ENCODE results near the gene MDFI.

The MDFI gene

GRCh38 chr6:41688256-41688965 lies 50.1 kb downstream of the MDFI start:
- Histone ChIP-seq H3K4me3 (ENCODE audit: low read depth, low read length) (no peak overlapping the region), H3K9ac (ENCODE audit: low read depth, low read length) (no peak overlapping the region), H3K36me3 (ENCODE audit: control insufficient read depth, insufficient read depth, low read length) (no peaks in the 10 kb centered on the region), H3K9me3 (ENCODE audit: control insufficient read depth, insufficient read depth, low read length) (no peaks in the 10 kb centered on the region), H3K27me3 (ENCODE audit: control insufficient read depth, insufficient read depth, low read length) (no peaks in the 10 kb centered on the region), H3K4me1 (ENCODE audit: control insufficient read depth, insufficient read depth, low read length) (peaks cover 10% of the 10 kb centered on the region)

GRCh38 chr6:41689171-41690008 lies 51.1 kb downstream of the MDFI start:
- no peaks in the 10 kb centered on the region for H3K27me3 ChIP-seq (ENCODE audit: control insufficient read depth, insufficient read depth, low read length)
- no peaks in the 10 kb centered on the region for H3K36me3 ChIP-seq (ENCODE audit: control insufficient read depth, insufficient read depth, low read length)
- H3K4me1 ChIP-seq (ENCODE audit: control insufficient read depth, insufficient read depth, low read length), result peaks cover 10% of the 10 kb centered on the region
- no peak overlapping the region for H3K9ac ChIP-seq (ENCODE audit: low read depth, low read length)
- no peaks in the 10 kb centered on the region for H3K9me3 ChIP-seq (ENCODE audit: control insufficient read depth, insufficient read depth, low read length)
- no peak overlapping the region for H3K4me3 ChIP-seq (ENCODE audit: low read depth, low read length)

- Histone ChIP-seq H3K4me3 (ENCODE audit: low read depth, low read length) (no peak overlapping the region), H3K4me1 (ENCODE audit: control insufficient read depth, insufficient read depth, low read length) (peaks cover 10% of the 10 kb centered on the region), H3K36me3 (ENCODE audit: control insufficient read depth, insufficient read depth, low read length) (no peaks in the 10 kb centered on the region), H3K9ac (ENCODE audit: low read depth, low read length) (no peak overlapping the region), H3K9me3 (ENCODE audit: control insufficient read depth, insufficient read depth, low read length) (no peaks in the 10 kb centered on the region), H3K27me3 (ENCODE audit: control insufficient read depth, insufficient read depth, low read length) (no peaks in the 10 kb centered on the region)
Observed at GRCh38 chr6:41690541-41691330, 52.5 kb downstream of the MDFI start.

- Histone ChIP-seq H3K36me3 (ENCODE audit: control insufficient read depth, insufficient read depth, low read length) (no peaks in the 10 kb centered on the region), H3K9ac (ENCODE audit: low read depth, low read length) (no peak overlapping the region), H3K4me3 (ENCODE audit: low read depth, low read length) (no peak overlapping the region), H3K4me1 (ENCODE audit: control insufficient read depth, insufficient read depth, low read length) (peaks cover 10% of the 10 kb centered on the region), H3K9me3 (ENCODE audit: control insufficient read depth, insufficient read depth, low read length) (no peaks in the 10 kb centered on the region), H3K27me3 (ENCODE audit: control insufficient read depth, insufficient read depth, low read length) (no peaks in the 10 kb centered on the region)
Observed at GRCh38 chr6:41691426-41692079, 53.3 kb downstream of the MDFI start.

DNA sequence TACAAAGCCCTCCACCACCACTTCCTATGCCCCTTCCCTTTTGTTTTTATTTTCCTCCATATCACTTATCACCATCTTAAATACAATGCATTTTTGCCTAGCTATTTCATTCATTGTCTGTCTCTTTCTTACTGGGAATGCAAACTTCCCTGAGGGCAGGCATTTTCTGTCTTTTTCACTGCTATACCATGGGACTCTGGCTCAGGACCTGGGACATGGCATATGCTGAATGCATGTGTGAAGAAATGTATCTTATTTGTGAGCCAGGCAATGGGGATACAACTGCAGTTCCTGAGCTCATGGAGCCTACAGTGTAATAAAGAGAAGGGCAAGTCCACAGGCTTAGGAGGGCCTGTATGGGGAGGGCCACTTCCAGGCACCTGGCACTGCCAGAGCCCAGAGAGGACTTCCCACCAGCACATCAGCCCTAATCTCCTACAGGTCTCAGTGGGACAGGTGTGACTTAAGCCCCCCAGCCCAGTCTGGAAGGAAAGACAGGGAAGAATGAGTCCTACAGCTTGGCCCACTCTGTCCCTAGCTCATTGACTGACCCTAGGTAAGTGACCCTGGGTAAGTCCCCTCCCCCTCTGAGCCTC lies 53.9 kb downstream of the MDFI start:
- Histone ChIP-seq H3K9ac (ENCODE audit: low read depth, low read length) (no peak overlapping the region), H3K36me3 (ENCODE audit: control insufficient read depth, insufficient read depth, low read length) (no peaks in the 10 kb centered on the region)

DNA sequence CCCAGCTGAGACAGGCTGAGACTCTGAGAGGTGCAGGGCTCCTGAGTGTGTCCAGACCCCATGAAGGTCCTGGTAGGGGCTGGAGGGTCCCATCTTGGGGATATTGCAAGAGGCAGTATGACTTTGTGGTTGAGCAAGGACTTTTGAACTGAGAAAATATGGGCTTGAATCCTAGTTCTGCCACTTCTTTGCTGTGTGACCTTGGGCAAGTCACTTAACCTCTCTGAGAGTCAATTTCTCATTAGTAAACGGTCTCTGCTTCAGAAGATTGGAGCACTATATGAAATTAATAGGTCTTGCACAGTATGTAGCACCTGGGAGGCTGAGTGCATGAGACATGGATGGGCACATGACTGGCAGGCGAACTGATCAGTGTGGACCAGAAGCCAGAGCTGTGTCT lies 54.5 kb downstream of the MDFI start:
- H3K9me3 ChIP-seq (ENCODE audit: control insufficient read depth, insufficient read depth, low read length), result no peaks in the 10 kb centered on the region
- H3K36me3 ChIP-seq (ENCODE audit: control insufficient read depth, insufficient read depth, low read length), result no peaks in the 10 kb centered on the region

More for the DNA sequence above, 53.9 kb downstream of the MDFI start:
- Histone ChIP-seq H3K27me3 (ENCODE audit: control insufficient read depth, insufficient read depth, low read length) (no peaks in the 10 kb centered on the region), H3K4me3 (ENCODE audit: low read depth, low read length) (no peak overlapping the region), H3K9me3 (ENCODE audit: control insufficient read depth, insufficient read depth, low read length) (no peaks in the 10 kb centered on the region), H3K4me1 (ENCODE audit: control insufficient read depth, insufficient read depth, low read length) (peaks cover 8% of the 10 kb centered on the region)

DNA sequence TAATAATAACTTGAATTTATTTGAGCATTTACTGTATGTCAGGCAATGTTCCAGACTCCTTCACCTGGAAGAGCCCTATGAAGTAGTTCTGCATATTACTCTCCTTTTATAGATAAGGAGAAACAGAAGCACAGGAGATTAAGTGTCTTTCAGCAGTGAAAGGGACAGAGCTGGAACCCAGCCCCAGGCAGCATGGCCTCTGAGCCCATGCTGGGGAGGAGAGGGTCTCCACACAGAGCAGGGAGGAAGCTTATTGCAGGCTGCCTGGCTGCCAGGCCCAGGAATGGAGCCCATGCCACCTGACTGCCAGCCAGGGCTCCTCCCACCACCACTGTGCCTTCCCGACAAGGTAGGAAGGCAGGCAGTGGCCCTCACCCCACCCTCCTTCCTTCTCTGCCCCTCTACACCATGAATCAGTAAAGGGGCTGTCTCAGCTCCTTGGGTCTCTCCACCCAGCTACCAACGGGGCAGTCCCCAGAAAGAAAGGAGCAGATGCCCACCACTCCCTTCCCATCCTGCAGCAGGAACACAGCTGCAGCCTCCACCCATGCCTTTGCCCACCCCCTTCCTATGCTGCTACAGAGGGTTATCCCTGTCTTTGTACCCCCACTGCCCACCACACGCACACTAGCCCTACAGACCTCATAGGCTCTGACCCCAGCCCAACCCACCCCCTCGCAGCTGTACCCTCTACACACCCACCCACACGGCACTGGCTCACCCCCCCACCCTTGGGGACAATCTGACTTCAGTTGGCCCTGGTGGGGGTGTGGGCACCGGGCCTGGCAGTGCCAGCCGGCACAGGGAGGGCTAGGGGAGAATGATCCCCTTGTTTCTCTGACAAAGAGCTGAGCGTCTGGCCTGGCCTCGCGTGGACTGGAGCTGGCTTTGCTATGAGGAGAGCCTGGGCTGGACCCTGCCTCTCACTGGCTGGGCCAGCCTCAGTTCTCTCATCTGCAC lies 55.3 kb downstream of the MDFI start:
- Histone ChIP-seq H3K36me3 (ENCODE audit: control insufficient read depth, insufficient read depth, low read length) (no peaks in the 10 kb centered on the region), H3K9me3 (ENCODE audit: control insufficient read depth, insufficient read depth, low read length) (no peaks in the 10 kb centered on the region), H3K27me3 (ENCODE audit: control insufficient read depth, insufficient read depth, low read length) (no peaks in the 10 kb centered on the region), H3K4me3 (ENCODE audit: low read depth, low read length) (no peak overlapping the region), H3K4me1 (ENCODE audit: control insufficient read depth, insufficient read depth, low read length) (peaks cover under 1% of the 10 kb centered on the region), H3K9ac (ENCODE audit: low read depth, low read length) (no peak overlapping the region)

More for the DNA sequence above, 54.5 kb downstream of the MDFI start:
- Histone ChIP-seq H3K9ac (ENCODE audit: low read depth, low read length) (no peak overlapping the region), H3K4me1 (ENCODE audit: control insufficient read depth, insufficient read depth, low read length) (peaks cover 5% of the 10 kb centered on the region), H3K4me3 (ENCODE audit: low read depth, low read length) (no peak overlapping the region), H3K27me3 (ENCODE audit: control insufficient read depth, insufficient read depth, low read length) (no peaks in the 10 kb centered on the region)

DNA sequence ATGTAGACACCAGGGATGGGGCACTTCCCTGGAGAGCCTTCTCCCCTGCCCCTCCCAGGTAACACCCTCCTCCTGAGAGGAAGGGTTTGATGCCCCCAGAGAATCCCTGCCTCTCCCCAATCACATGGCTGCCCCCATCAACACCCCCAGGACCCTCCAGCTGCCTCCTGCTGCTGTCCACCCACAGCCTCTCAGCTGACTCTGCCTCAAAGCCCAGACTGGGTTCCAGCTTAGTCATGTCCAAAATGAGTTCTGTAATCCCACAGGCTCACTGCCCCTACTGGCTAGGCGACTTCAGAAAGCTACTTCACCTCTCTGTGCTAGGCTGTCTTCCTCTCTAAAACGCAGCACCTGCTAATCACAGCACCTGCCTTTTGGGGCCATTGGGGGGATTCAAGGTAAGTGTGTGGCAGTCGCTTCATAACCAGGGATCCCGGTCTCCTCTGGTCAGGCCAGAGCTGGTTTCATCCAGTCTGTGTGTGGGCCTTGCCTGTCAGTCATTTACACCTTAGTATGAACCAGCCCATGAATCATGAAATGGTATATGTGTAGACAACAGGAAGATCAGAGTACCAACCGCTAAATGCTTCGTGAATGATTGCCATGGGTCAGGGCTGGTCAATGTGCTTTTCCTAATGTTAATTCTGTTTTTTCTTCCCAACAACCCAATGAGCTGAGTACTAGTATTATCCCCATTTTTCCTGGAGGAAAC lies 56.7 kb downstream of the MDFI start:
- peaks cover 3% of the 10 kb centered on the region for H3K4me1 ChIP-seq (ENCODE audit: control insufficient read depth, insufficient read depth, low read length)
- no peaks in the 10 kb centered on the region for H3K9me3 ChIP-seq (ENCODE audit: control insufficient read depth, insufficient read depth, low read length)
- H3K4me3 ChIP-seq (ENCODE audit: low read depth, low read length), result no peak overlapping the region
- H3K27me3 ChIP-seq (ENCODE audit: control insufficient read depth, insufficient read depth, low read length), result no peaks in the 10 kb centered on the region
- no peak overlapping the region for H3K9ac ChIP-seq (ENCODE audit: low read depth, low read length)
- no peaks in the 10 kb centered on the region for H3K36me3 ChIP-seq (ENCODE audit: control insufficient read depth, insufficient read depth, low read length)

GRCh38 chr6:41695825-41696224 lies 57.6 kb downstream of the MDFI start:
- Histone ChIP-seq H3K4me3 (ENCODE audit: low read depth, low read length) (no peak overlapping the region), H3K4me1 (ENCODE audit: control insufficient read depth, insufficient read depth, low read length) (peaks cover 6% of the 10 kb centered on the region), H3K9me3 (ENCODE audit: control insufficient read depth, insufficient read depth, low read length) (no peaks in the 10 kb centered on the region), H3K27me3 (ENCODE audit: control insufficient read depth, insufficient read depth, low read length) (no peaks in the 10 kb centered on the region), H3K9ac (ENCODE audit: low read depth, low read length) (no peak overlapping the region), H3K36me3 (ENCODE audit: control insufficient read depth, insufficient read depth, low read length) (no peaks in the 10 kb centered on the region)

GRCh38 chr6:41696788-41697187 lies 58.5 kb downstream of the MDFI start:
- H3K36me3 ChIP-seq (ENCODE audit: control insufficient read depth, insufficient read depth, low read length), result no peaks in the 10 kb centered on the region
- no peaks in the 10 kb centered on the region for H3K27me3 ChIP-seq (ENCODE audit: control insufficient read depth, insufficient read depth, low read length)
- no peak overlapping the region for H3K4me3 ChIP-seq (ENCODE audit: low read depth, low read length)
- no peaks in the 10 kb centered on the region for H3K9me3 ChIP-seq (ENCODE audit: control insufficient read depth, insufficient read depth, low read length)
- H3K4me1 ChIP-seq (ENCODE audit: control insufficient read depth, insufficient read depth, low read length), result peaks cover 9% of the 10 kb centered on the region
- no peak overlapping the region for H3K9ac ChIP-seq (ENCODE audit: low read depth, low read length)
